ENCODE results near the gene SORL1-AS1.

Gene SORL1-AS1

DNA sequence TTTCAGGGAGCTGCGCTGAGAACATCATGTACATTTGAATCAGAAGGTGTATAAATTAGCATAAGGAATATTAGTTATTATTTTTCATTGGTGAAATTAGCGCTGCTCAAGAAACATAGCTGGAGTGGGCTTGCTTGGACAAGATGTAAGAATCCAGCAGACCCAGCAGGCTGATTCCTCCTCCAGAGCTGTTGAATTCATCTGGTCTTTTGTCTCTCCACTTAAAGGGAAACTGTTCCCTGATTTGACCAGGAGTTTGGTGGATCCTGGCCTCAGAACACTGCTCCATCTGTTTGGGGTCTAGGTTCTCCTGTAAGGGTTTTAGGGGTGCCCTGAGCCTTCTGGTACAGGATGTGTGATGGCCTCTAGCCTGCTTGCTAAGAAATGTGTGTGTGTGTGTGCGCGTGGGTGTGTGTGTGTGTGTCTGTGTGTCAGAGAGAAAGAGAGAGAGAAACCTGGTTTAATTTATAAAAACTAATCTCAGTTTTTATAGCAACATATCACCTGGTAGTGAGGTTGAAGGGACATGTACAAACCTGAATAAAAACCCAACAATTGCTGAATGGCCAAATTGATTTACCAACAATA, 9.0 kb downstream of the SORL1-AS1 start:
- no peak for DNase-seq (ENCODE audit: low spot score in 2 of 2)
- H3K4me3 ChIP-seq (ENCODE audit: low read depth, poor library complexity, severe bottlenecking), result no peak overlapping the region
- intact Hi-C loops (cut with DNase I; ENCODE audit: low total_unique reads), result no loop called here
- 78 to 91% methylated on average over 4 of the region's 4 CpGs for WGBS, 2 donors
- TF ChIP-seq, protein P1, sequence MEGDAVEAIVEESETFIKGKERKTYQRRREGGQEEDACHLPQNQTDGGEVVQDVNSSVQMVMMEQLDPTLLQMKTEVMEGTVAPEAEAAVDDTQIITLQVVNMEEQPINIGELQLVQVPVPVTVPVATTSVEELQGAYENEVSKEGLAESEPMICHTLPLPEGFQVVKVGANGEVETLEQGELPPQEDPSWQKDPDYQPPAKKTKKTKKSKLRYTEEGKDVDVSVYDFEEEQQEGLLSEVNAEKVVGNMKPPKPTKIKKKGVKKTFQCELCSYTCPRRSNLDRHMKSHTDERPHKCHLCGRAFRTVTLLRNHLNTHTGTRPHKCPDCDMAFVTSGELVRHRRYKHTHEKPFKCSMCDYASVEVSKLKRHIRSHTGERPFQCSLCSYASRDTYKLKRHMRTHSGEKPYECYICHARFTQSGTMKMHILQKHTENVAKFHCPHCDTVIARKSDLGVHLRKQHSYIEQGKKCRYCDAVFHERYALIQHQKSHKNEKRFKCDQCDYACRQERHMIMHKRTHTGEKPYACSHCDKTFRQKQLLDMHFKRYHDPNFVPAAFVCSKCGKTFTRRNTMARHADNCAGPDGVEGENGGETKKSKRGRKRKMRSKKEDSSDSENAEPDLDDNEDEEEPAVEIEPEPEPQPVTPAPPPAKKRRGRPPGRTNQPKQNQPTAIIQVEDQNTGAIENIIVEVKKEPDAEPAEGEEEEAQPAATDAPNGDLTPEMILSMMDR (IDR thresholded peaks at IDR 0.05), result no peak
- no peak for TF ChIP-seq POLR2A (IDR thresholded peaks at IDR 0.05)

DNA sequence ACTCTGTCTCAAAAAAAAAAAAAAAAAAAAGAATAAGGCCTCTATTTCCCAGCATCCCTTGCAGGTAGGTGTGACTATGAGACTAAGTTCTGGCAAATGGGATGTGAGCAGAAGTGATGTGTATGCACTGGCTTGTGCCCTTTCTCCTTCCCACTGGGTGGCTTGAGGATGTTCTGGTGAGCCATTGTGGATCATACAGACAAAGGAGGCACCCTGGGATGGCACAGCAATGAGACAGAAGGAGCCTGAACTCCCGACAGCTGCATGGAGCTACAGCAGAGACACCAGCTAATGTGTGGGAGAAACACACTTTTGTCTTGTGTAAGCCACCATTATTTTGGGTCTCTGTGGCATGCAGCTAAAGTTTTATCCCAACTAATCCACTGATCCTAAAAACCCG, 11.2 kb downstream of the SORL1-AS1 start:
- no peak overlapping the region for H3K4me3 ChIP-seq (ENCODE audit: low read depth, poor library complexity, severe bottlenecking)
- no peak for TF ChIP-seq POLR2A (IDR thresholded peaks at IDR 0.05)
- TF ChIP-seq, protein P1 (IDR thresholded peaks at IDR 0.05), result no peak
- DNase-seq (ENCODE audit: low spot score in 2 of 2), result no peak
- WGBS, 2 donors, result 39 to 52% methylated on average over 2 of the region's 2 CpGs
- intact Hi-C loops (cut with DNase I; ENCODE audit: low total_unique reads), result no loop called here

DNA sequence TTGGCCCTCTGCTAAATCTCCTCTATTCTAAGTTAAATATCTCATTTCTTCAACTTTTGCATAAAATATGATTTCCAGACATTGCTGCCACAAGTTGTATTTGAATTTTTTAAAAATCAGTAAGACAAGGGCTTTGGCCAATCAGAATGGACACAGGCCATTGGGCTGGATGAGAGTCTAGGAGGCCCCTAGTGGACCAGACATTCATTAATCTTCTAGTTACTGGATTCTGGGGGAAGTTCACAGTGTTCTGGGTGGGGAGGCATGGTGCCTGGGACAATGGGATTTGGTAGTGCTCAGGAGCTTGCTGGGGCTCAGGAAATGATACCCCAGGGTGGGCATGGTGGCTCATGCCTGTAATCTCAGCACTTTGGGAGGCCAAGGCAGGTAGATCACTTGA, 13.0 kb downstream of the SORL1-AS1 start:
- no peak for DNase-seq (ENCODE audit: low spot score in 2 of 2)
- no peak overlapping the region for H3K4me3 ChIP-seq (ENCODE audit: low read depth, poor library complexity, severe bottlenecking)
- intact Hi-C loops (cut with DNase I; ENCODE audit: low total_unique reads), result no loop called here
- TF ChIP-seq, protein P1 (IDR thresholded peaks at IDR 0.05), result no peak
- no peak for TF ChIP-seq POLR2A (IDR thresholded peaks at IDR 0.05)

DNA sequence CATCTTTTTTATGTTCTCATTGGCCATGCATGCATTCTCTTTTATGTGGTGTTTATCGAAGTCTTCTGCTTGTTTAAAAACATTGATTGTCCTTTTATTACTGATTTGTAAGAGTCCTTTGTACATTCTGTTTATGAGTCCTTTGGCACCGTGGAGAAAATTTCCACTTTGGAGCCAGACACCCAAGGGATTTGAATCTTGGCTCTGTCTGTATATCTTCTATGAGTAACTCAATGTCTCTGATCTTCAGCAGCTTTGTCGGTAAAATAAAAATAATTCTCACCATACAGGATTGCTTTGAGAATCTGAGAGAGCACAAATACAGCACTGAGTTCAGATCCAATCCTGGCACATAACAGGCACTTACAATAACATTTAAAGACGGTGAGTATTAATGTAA, 13.4 kb downstream of the SORL1-AS1 start:
- 39 to 50% methylated on average over 4 of the region's 4 CpGs for WGBS, 2 donors
- intact Hi-C loops (cut with DNase I; ENCODE audit: low total_unique reads), result no loop called here
- TF ChIP-seq, protein P1 (IDR thresholded peaks at IDR 0.05), result no peak
- no peak for TF ChIP-seq POLR2A (IDR thresholded peaks at IDR 0.05)
- no peak overlapping the region for H3K4me3 ChIP-seq (ENCODE audit: low read depth, poor library complexity, severe bottlenecking)
- no peak for DNase-seq (ENCODE audit: low spot score in 2 of 2)

DNA sequence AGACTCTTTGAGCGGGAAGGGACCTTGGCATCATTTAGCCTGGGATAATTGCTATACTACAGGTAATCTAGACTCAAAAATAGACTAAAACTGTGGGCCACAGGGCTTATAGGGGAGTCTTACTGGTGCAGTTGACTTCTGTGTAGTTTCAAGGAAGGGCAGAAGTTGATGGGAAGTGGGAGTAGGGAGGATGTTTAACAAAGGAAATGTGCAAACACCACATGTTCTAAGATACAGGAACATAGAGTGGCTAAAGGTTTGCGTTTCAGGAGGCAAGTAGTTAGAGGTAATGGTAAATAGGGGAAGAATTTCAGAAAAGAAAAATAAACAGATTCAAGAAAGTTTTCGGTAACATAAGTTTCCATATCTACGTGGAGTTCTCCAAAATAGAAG, 15.1 kb downstream of the SORL1-AS1 start:
- WGBS, 2 donors, result 90% methylated on average over 4 of the region's 4 CpGs
- no peak for DNase-seq (ENCODE audit: low spot score in 2 of 2)
- no peak for TF ChIP-seq POLR2A (IDR thresholded peaks at IDR 0.05)
- TF ChIP-seq, protein P1 (IDR thresholded peaks at IDR 0.05), result no peak
- no peak overlapping the region for H3K4me3 ChIP-seq (ENCODE audit: low read depth, poor library complexity, severe bottlenecking)
- intact Hi-C loops (cut with DNase I; ENCODE audit: low total_unique reads), result no loop called here

DNA sequence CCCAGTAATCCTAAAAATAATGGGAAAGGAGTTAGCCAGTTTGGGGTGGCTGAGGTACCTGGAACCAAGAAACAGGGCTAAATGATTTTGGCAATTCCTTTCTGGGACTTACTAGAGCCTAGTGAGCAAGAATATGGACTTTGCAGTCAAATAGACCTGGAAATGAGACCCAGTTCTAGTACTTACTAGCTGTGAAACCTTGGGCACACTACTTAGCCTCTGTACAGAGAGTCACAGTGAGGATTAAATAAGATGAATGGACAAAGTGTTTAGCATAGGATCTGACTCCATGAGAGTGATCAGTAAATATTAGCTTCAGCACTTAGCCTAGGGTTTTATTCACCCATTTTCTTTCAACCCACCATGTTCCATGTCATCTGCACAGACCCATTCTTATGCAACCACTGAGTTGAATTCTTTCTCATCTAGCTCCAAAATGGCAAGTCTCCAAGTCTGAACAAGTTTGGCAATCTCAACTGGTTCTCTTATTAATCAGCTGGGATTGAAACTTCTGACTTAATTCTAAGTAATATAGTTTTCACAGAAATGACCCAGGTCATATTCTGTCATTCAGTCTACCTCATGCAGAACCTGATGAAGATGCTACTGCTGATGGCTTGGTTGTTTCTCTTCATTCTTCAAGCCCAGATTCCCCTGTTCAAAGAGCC, 15.6 kb downstream of the SORL1-AS1 start:
- no peak overlapping the region for H3K4me3 ChIP-seq (ENCODE audit: low read depth, poor library complexity, severe bottlenecking)
- peak in 1 of 2 donors; percentile 40 for DNase-seq (ENCODE audit: low spot score in 2 of 2)
- intact Hi-C loops (cut with DNase I; ENCODE audit: low total_unique reads), result no loop called here
- no peak for TF ChIP-seq POLR2A (IDR thresholded peaks at IDR 0.05)
- TF ChIP-seq, protein P1 (IDR thresholded peaks at IDR 0.05), result no peak

Measured in lower leg skin (tissue), 4 donors.